ENCODE data around the gene NRTN.
A peak's percentile ranks its signal among the peaks of the same experiment; 100 is the strongest.
"Not testable (repeated sequence)": the region's sequence is repeated elsewhere in the genome, so short reads cannot be mapped to it uniquely, and the experiment has no call there.

The NRTN gene

GRCh38 chr19:5839065-5840017 is 34.5 kb downstream of the NRTN start, which contains the start of gene FUT6:
TSS of gene FUT6 (minus strand) at chr19:5839702. CDS start at chr19:5832567, 7,135 bp downstream.
- no peak for DNase-seq

GRCh38 chr19:5841735-5842111 is 36.9 kb downstream of the NRTN start:
- DNase-seq: not testable (repeated sequence)

- no peak for DNase-seq
These were observed 38.5 kb downstream of the NRTN start for GRCh38 chr19:5843295-5843927.

- no peak for DNase-seq
These were observed 39.9 kb downstream of the NRTN start for GRCh38 chr19:5844456-5845433.

GRCh38 chr19:5847846-5848245 is 43.0 kb downstream of the NRTN start:
- not testable (repeated sequence) for DNase-seq

GRCh38 chr19:5848621-5849020 is 43.8 kb downstream of the NRTN start:
- DNase-seq: not testable (repeated sequence)

- no peak for DNase-seq
These were observed 45.3 kb downstream of the NRTN start for GRCh38 chr19:5850189-5850588.

GRCh38 chr19:5850743-5851293 is 46.0 kb downstream of the NRTN start:
- DNase-seq: no peak

GRCh38 chr19:5851302-5851701 is 46.4 kb downstream of the NRTN start, which contains the start of gene FUT3:
TSS of gene FUT3 (minus strand) at chr19:5851449.
- peak; percentile 49 for DNase-seq

- DNase-seq: not testable (repeated sequence)
These were observed 49.3 kb downstream of the NRTN start for GRCh38 chr19:5854121-5854520.

GRCh38 chr19:5855151-5855550 is 50.3 kb downstream of the NRTN start:
- DNase-seq: not testable (repeated sequence)

- no peak for DNase-seq
These were observed 52.6 kb downstream of the NRTN start for GRCh38 chr19:5857203-5858081.

- no peak for DNase-seq
These were observed 58.3 kb downstream of the NRTN start for GRCh38 chr19:5863030-5863665.

GRCh38 chr19:5864013-5864720 is 59.3 kb downstream of the NRTN start:
- no peak for DNase-seq

GRCh38 chr19:5864725-5865486 is 60.0 kb downstream of the NRTN start:
- no peak for DNase-seq

GRCh38 chr19:5865772-5866171 is 60.9 kb downstream of the NRTN start:
- no peak for DNase-seq

GRCh38 chr19:5867201-5868136 is 62.6 kb downstream of the NRTN start:
- no peak for DNase-seq

- no peak for DNase-seq
These were observed 66.1 kb downstream of the NRTN start for GRCh38 chr19:5870986-5871394.

Measured in NCI-H510A treated with DMSO at 0.1 percent for 48 hours (cell line).